HG03565 (cell line): ENCODE results near the gene IFT27.

Experiments used
- ATAC-seq: cut with Tn5 transposase; IDR thresholded peaks from one replicate; pipeline ENCODE4 v1.9.1; 2021; ENCODE audit warnings: mild to moderate bottlenecking, moderate library complexity; ENCODE audit not compliant: unreplicated experiment

IFT27 gene

DNA sequence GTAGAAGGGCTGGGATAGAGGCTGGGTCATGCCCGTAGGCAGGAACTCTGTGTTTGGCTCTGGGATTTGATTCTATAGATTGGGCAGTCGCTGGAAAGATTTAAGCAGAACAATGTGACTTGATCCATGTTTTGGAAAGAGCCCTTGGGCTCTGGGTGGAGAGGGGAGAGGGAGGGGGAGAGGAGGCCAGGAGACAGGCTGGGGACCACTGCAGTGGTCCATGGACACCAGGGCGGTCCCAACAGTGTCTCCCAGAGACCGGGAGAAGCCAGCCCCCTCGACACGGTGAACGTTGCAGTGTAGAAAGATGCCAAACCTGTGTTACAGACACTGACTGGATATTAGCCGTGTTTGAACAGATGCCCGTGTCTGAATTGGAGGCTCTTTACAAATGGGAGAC, 21.5 kb upstream of the IFT27 start:
- ATAC-seq, result no peak

DNA sequence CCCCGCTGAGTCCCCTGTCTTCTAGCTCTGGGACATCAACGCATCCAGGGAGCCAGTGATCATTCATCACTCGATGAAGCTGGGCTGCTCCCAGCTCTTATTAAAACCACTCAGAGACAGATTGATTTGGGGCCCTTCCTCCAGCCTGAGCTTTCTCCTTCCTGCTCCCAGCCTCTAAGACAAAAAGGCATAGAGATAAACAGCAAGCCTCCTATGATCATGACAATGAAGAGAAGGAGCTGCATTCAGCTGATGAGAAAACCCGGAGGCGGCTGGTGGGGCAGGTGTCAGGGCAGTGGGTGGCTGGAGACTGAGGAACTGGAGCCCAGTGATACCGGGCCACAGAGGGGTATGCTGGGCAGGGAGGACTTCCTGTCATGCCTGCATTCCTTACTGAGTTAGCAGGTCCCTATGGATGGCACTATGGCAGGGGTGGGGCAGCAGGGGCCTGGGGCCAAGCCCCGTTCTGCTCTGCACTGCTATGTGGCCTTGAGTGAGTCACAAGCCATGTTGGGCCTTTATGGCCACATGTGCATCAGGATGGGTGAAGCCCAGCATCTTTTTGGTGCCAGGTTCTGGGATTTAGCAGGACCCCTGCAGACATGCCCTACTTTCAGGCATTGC, 20.7 kb upstream of the IFT27 start:
- no peak for ATAC-seq

DNA sequence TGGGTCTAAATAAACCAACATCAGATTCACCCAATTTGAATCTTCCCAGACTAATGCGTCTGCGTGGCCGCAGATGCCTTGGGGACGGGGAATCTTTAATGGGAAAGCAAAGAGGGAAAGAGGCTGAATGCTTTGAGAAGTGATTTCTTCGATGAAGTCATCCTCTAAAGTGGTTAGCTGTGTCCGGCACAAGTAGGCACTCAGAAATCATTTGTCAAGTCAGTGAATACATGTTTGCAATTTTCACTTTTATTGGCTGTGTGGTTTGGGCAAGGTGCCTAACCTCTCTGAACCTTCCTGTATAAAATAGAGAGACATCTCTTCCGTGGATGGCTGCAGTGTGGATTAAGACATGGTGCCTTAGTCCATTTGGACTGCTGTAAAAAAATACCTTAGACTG, 19.7 kb upstream of the IFT27 start:
- no peak for ATAC-seq

DNA sequence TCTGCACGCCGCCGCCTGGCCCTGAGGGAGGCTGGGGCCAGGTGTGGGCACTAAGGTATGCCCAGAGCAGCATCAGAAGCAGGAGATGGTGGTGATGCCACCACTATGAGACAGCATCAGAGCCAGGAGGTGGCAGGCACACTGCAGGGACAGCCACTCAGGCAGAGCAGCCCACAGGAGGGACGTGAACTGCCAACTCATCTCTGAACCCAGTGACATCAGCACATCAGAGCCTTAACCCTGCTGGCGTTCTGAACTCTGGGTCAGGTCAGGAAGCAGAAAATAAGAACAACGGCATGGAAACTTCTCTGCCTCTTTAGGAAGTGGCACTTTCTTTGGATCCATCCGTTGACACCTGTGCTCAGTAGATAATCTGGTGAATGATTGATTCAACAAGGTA, 14.7 kb upstream of the IFT27 start:
- no peak for ATAC-seq

DNA sequence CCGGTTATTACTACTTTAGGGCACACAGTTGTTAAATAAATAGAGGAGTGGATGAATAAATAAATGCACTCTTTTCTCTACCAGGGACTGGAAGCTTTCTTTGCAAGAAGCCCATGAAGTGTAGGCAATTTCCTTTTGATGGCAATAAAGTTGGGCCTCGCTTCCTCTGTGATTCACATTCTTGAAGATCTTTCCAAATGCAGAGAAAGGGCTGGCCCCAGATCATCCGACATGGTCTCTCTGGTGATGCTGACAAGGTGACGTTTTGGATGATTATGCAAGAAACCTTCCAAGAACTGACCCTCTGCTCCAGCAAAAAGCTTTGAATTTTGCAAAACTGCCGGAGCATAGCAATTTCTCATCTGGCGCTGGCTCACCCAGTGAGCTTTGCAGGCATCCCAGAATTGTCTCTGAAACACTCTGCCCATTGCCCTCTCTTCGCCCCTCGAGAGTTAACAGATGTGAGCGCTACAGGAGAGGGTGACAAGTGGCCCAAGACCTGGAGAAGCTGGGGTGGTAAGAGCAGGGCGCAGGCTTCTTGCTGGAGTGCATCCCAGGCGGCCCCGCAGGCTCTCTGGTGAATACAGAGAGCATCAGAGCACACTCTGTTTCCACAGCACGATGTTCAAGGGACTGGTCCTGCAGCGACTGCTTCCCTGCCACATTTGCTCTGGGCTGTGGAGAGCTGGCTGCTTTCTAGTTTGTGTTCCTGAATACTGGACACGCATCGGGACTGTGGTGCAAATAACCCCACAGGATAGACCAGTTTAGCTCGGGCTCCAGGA, 11.5 kb upstream of the IFT27 start:
- ATAC-seq, result no peak

DNA sequence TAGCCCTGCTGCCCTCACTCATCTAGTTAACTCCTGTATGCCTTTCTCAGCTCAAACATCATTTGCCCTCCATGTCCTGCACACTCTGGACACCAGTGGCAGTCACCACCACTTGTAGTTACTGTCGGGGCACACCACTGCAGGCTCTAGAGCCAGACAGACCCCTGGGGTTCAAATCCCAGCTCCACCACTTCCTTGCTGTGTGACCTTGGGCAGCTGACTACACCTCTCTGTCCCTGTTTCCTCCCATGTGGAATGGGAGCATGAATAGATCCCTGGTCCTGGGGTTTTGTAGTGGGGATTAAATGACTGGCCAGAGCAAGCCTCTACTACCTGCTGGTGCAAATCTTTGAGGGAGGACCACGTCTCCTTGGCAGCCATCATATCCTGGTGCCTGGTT, 7.8 kb upstream of the IFT27 start:
- no peak for ATAC-seq

DNA sequence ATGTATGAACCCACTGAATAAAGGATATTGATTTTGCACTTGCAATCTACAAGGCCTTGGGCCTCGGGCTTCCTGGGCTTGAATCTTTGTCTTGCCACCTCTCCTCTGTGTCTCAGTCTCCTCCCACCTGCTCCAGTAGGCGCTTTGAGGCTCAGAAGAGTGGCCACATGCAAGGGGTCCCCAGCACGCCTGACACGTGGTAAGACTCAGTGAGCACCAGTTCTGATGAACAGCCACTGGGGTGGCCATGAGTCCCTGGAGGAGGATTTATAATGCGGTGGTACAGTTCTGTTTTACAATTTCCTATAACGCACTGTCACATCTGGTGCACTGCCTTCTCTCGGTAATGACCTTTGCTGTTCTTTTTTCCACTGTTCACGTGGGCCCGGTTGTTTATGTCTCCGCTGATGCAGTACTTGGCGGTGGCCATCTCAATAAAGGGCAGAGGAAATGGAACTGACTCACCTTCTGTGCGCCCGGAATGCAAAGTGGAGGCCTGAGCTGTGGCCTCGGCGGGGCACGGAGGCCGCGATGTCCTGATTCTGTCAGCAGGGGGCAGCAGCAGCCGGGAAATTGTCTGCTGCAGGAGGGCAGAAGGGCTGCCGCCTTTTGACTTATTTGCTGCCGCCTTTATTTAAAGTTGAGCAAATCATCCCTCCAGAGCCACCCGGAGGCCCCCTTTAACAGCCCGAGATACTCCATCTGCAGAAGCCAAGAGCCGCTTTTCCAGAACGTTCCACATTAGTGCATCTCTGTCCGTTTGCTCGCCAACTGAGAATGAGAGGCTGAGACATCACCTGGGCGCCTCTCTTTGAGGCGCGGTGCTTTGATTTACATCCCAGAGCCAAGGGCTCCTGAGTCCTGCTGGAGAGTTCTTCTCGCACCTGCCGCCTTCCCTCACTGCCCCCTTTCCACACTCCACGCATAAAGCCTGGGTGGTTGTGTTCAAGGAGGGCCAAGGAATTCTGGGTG, 6.0 kb upstream of the IFT27 start:
- ATAC-seq, result peak; percentile 38

DNA sequence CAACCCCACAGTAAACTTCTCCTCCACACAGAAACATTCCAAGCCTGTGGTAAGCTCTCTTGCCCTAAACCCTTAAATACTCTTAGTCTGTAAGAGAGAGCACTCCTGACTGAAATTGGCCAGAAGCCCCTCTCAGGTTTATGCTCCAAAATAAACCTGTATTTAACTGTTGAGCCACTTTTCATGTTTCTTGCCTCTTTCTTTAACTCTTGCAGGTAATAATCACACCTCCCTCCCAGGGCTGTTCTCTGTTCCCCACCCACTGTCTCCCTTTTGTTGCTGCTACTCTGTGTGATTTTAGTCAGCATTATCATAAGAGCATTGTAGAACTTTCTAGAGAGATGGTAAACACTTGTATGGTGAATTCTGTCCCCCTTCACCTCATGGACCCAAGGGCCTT, 2.1 kb upstream of the IFT27 start:
- no peak for ATAC-seq

DNA sequence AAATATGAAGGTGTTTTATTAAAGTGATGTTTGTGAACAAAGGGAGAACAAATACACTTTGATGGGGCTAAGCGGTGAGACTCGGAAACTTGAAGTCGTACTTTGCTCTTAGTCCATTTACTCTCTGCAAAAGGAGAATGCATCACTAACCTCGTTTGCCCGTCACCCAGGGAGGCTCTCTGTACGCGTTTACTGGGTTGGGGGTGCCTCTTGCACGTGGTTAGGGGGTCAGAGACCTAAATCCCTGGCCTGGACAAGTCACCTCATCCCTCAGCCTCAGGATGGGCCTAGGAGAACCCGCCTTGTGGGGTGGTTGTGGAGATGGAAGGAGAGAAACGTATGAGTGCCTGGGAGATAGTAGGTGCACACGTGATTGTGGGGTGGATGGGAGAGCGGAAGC, 803 bp upstream of the IFT27 start:
- ATAC-seq, result no peak

DNA sequence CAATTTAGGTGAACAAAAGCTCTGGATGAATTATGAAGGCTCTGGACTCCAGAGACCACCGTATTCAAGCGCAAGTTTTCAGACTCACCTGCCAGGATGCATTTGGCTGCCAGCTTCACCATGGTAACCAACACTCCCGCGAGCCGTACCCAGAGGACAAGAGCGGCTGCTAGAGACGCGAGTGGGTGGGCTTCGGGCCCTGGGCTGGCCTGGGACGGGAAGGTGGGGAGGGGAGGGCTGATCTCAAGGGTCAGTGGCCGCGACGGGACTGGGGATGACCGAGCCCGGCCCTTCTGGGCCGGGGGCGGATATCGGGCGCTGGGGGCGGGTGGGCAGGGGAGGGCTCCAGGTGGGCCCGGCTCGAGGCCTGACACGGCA, 344 bp downstream of the IFT27 start:
- no peak for ATAC-seq

DNA sequence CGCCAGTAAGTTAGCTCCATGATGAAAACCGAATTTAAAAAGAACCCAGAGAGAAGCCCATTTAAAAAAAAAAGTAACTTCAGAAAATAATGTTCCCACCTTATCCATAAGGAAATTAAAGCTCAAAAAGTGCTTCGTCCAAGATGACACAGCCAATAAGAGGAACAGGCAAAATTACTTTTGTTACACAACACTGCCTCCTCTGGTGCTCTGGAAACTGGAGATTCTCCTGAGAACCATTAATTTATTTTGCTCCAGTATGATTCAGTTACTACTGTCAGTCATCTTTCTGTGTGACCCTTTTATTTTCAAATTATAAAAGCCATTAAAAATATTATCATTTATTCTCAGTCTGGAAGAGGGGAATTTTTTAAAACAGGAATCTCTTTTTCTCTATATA, 2.0 kb downstream of the IFT27 start:
- ATAC-seq, result no peak

DNA sequence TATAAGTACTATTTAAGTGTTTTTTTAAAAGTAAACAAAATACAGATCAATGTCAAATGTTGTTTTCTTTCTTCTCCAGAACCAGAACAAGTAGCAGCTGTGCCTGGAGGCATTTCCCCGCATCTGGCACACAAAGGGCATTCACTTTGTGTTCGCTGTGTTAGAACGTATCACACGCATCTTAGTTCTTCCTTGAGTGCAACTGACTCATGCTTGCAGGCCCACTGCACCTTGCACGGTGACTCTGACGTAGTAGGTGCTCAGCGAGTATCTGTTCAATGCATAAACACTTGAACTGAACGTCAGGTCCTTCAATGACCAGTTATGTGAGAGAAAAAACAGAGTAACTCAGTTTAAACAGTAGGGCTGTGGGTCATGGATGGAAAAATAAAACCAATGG, 3.5 kb downstream of the IFT27 start:
- ATAC-seq, result no peak

DNA sequence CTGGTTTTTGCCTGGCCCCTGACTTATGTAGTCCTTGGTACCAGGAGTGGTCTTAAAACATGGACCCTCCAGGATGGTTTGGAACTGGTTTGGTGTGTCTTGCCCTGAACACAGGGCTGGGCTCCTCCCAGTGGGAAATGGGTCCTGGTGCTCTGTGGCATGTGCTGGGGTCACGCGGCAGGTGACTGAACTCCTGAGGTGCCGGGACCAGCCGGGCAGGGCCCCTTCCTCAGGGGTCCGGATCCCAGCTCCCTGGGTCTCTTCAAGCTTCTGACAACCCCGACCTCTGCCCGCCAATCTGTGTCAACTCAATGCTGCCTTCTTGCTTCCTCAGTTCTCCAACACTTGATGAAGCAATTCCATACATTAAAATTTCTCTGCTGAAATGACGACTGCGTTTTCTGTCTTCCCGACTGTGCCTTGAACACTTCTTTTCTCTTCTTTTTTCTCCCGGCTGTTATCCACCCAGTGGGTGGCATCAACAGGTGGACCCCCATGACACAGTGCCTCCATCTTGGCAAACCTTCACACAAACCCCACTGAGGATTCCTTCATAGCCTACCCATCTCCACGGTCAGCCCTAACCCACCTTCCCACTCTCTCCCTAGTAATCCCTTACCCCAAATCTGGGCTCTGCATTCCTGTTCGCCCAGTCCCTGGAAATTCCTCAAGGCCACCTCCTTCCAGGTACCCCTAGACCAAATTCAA, 4.4 kb downstream of the IFT27 start:
- ATAC-seq, result no peak

DNA sequence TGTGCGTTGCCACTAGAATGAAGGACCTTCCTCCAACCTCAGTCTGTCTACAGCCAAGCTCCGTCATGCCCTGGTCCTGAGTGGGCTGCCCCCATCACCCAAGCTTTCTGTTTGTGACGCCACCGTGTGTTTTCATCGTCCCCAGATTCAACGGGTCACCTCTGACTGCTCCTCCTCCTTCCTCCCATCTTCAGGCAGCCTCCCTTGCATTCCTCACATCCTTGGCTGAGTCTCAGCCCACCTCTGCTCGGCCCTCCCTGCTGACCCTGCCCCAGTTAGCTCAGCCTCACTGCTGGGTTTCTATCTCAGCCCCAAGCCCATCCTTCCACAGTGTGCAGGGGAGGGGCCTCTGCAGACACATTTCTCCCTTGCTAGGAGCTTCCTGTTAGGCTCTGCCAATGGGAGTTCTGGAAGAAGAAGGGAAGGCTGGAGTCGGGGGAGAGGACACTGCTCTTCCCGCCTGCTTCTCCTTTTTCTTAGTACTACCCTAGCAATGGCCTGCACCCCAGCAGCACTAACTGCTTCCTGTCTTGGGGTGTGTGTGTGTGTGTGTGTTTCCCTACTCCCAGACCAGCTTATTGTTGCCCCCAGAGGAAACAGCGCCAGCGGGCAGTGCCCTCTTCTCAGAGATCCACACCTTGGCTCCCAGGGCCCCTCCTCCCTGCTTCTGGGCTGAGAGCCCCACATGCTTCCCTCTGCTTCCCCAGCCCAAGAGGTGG, 5.2 kb downstream of the IFT27 start:
- no peak for ATAC-seq

DNA sequence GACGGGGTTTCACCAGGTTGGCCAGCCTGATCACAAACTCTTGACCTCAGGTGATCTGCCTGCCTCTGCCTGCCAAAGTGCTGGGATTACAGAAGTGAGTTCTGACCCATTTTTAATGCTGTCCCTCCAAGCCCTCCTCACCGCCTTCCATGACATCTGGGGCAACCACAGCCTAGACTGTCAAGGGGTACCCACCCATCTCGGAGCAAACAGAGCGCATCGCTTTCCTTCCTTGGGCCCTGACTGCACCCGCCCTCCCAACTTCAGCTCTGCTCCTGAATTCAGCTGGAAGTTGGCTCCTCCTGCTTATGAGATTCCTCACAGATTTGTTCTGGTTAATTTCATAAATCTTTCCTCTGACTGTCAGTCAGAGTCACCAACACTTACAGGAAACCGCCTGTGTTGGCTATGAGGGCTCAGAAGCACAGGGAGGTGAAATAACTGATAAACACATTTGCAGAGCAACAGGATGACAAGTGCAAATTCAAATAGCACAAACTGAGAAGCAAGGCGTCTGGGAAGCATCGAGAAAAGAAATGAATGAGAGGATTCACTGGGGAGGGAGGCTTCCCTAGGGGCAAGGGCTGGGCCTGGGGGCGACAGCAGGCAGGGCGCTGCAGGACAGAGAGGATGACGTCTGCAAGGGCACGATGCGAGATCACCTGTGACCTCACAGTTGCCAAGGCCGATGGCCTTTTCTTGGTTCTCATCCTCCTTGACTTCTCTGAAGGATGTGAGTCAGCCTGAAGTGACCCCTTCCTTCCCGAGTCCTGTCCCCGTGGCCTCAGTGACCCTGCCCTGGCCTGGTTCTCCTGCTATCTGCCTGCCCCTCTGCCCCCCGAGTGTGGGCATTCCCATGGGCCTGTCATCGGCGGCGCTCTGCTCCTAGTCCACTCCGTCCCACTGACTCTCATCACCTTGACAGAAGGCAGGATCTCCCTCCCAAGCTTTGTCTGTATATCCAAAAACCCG, 6.1 kb downstream of the IFT27 start:
- ATAC-seq, result no peak

DNA sequence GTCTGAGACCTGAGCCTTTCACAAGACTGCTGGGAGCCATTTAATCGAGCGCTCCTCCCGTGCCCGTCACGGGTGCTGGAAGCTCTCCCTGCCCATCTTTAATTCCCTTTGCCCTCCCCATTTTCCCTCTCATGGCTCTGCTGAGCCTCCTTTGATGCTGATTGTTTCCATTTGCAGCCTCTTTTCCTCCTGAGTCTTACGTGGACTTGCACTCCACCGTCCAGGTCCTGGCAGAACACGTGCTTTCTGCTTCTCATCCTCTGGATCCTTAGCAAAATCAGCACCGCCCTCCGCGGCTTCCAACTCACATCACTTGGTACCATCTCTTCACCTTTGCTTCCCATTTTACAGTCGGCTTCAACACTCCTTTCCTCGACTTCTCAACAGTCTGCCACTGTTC, 7.3 kb downstream of the IFT27 start:
- ATAC-seq, result no peak

DNA sequence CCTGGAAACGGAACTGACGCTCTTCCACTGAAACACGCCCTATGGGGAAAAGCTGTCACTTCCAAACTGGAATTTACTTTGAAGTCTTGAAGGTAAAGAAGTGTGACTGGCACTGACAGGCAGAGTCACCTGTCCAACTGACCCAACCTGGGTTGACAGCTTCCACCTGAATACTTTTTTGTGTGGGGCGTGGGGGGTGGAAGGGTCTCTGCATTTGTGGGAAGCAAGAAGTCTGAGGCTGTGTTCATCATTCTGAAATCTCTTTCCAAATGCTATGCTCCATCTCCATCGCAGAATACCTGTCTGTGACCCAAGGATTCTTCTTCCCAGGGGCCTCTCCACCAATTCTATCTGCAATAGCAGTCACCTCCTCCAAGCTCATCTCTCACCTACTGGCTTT, 7.8 kb downstream of the IFT27 start:
- ATAC-seq, result no peak

DNA sequence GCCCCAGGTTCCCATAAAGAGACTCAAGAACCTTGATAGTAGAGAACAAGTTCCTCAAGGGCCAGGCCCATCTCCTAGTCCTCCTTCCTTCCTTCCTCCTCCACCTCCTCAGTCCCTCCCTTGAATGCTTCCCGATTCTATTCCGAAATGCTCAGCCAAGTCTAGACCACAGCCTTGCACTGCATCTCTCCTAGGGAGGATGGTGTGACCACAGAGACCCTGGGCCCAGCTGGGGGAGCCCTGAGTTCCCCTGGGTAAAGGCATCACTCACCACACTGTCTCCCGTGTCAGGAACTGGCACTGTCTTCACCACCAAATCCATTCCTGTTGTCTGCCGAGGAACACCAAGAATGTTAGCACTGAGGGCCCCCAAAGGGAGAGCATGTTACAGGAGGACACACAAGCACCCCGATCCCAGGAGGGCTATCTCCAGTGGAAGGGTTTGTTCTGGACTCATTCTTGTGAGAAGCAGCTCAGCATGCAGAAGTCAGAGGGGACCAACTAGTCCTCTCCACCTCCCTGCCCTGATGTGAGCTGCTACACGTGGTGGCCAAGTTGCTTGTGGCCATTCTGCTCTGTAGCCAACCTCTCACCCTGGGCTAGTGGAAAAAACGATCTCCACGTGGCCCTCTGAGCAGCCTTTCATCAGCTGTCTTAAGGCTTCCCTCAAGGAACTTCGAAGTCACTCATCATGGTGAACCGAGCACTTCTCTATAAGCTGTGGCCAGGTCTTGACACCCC, 8.7 kb downstream of the IFT27 start:
- ATAC-seq, result no peak
